ENCODE measurements around the gene P3H3.

DNA sequence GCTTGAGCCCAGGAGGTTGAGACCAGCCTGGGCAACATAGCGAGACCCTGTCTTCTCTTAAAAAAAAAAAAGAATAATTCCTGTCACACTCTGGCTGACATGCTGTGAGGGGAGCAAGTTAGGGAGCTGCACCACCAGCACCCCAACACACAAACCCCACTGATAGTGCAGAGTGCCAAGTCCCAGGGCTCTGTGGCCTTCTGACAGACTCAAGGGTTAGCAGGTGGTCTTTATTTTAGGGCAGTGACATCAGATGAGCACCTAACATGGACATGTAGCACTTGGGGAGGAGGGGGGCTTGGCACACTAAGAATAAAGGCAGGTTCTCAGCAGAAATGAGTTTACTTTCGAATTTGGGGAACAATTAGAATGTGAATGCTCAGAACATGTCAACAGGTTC, 30.6 kb downstream of the P3H3 start:
- TF ChIP-seq CTCF (conservative IDR thresholded peaks at IDR 0.05 in 1 of 2, IDR thresholded peaks at IDR 0.05 in 1 of 2; ENCODE audit: extremely low read depth in 1 of 2, insufficient read depth in 1 of 2, low read depth in 1 of 2, low read length in 2 of 2) (no peak), EZH2 (IDR thresholded peaks at IDR 0.05; ENCODE audit: borderline replicate concordance, low read length) (no peak)
